Renal cortex interstitium (tissue), 11 donors: ENCODE measurements around the gene ITPR1. TPM values are rescaled to one million over a fixed set of nuclear protein-coding genes. Genes with fewer than 3 reads are reported as not detected.

ENCODE experiments used
- DNase-seq, 11 donors: peaks; one replicate each; pipeline ENCODE4 v3.0.0-alpha.2; 2013; ENCODE audit warnings: low read depth in 9 of 11, low spot score in 4 of 11; ENCODE audit errors: extremely low read depth in 1 of 11
- polyA plus RNA-seq, 3 donors: library from polyadenylated mRNA; unstranded; fragments of 120-200 nt; gene quantifications; one replicate each; pipeline ENCODE4 v1.2.1, GENCODE V29; 2013; ENCODE audit not compliant: insufficient read length in 3 of 3

Gene ITPR1
- polyA plus RNA-seq, 3 donors, result 51.9 to 63.3 (median 56.4) TPM

GRCh38 chr3:4770561-4770960 lies 277.4 kb downstream of the ITPR1 start:
- DNase-seq, result no peak

GRCh38 chr3:4771243-4771642 lies 278.1 kb downstream of the ITPR1 start:
- DNase-seq, result no peak

- DNase-seq, result no peak
Observed at GRCh38 chr3:4772171-4772804, 279.1 kb downstream of the ITPR1 start.

GRCh38 chr3:4772858-4773257 lies 279.7 kb downstream of the ITPR1 start:
- DNase-seq, result no peak

- no peak for DNase-seq
Observed at GRCh38 chr3:4773583-4773982, 280.4 kb downstream of the ITPR1 start.

GRCh38 chr3:4774531-4774930 lies 281.4 kb downstream of the ITPR1 start:
- DNase-seq, result no peak

- DNase-seq, result no peak
Observed at GRCh38 chr3:4776399-4776979, 283.3 kb downstream of the ITPR1 start.

- DNase-seq, result no peak
Observed at GRCh38 chr3:4776980-4777581, 283.9 kb downstream of the ITPR1 start.

- no peak for DNase-seq
Observed at GRCh38 chr3:4778119-4778518, 285.0 kb downstream of the ITPR1 start.

- DNase-seq, result no peak
Observed at GRCh38 chr3:4778740-4779139, 285.6 kb downstream of the ITPR1 start.

- DNase-seq, result no peak
Observed at GRCh38 chr3:4780545-4780957, 287.4 kb downstream of the ITPR1 start.

GRCh38 chr3:4782095-4782494 lies 288.9 kb downstream of the ITPR1 start:
- no peak for DNase-seq

- DNase-seq, result no peak
Observed at GRCh38 chr3:4785551-4785950, 292.4 kb downstream of the ITPR1 start.

- no peak for DNase-seq
Observed at GRCh38 chr3:4786431-4786830, 293.3 kb downstream of the ITPR1 start.

GRCh38 chr3:4791358-4791757 lies 298.2 kb downstream of the ITPR1 start:
- DNase-seq, result no peak

- no peak for DNase-seq
Observed at GRCh38 chr3:4793311-4793710, 300.2 kb downstream of the ITPR1 start.

GRCh38 chr3:4794331-4794730 lies 301.2 kb downstream of the ITPR1 start:
- no peak for DNase-seq

GRCh38 chr3:4794798-4795197 lies 301.6 kb downstream of the ITPR1 start:
- DNase-seq, result no peak

GRCh38 chr3:4795905-4796304 lies 302.8 kb downstream of the ITPR1 start:
- no peak for DNase-seq

GRCh38 chr3:4797201-4797705 lies 304.1 kb downstream of the ITPR1 start:
- DNase-seq, result no peak
